ENCODE data around the gene DNAH1. TPM values are rescaled to one million over a fixed set of nuclear protein-coding genes. Genes with fewer than 3 reads are reported as not detected.
"Not testable (repeated sequence)": the region's sequence is repeated elsewhere in the genome, so short reads cannot be mapped to it uniquely, and the experiment has no call there.

DNAH1 gene
- 10 to 100 TPM; 40.0 to 49.1 TPM for total RNA-seq
- polyA plus RNA-seq (ENCODE audit: insufficient read depth, low read depth, low replicate concordance), result 50.4 TPM
- long read RNA-seq, donor 1, result 0 reads
- long read RNA-seq, donor 2, result 0 reads

- Histone ChIP-seq H3K27me3 (no peaks in the 10 kb centered on the region), H3K9me3 (no peaks in the 10 kb centered on the region), H3K36me3 (ENCODE audit: low read depth, missing control alignments) (no peaks in the 10 kb centered on the region), H3K4me3 (no peak within 1 kb of the TSS), H3K4me1 (peaks cover 2% of the 10 kb centered on the region), H3K27ac (no peak within 1 kb of the TSS)
- no peak for TF ChIP-seq CTCF (IDR thresholded peaks at IDR 0.05)
- TF ChIP-seq POLR2A (IDR thresholded peaks at IDR 0.05), result no peak
- DNase-seq, result no peak
- intact Hi-C loops (cut with DNase I; ENCODE audit: low total_unique reads), result no loop called here
- 94 to 97% methylated on average over 3 of the region's 3 CpGs for WGBS, 2 donors
These were observed at the start of gene DNAH1 for GRCh38 chr3:52315977-52316764. TSS of gene DNAH1 (plus strand) at chr3:52316319. CDS start at chr3:52322443, 6,124 bp downstream.

GRCh38 chr3:52268036-52268435 lies 48.1 kb upstream of the DNAH1 start:
- TF ChIP-seq POLR2A (IDR thresholded peaks at IDR 0.05) (no peak), CTCF (IDR thresholded peaks at IDR 0.05) (no peak)
- WGBS, 2 donors, result 80 to 84% methylated on average over 7 of the region's 7 CpGs
- Histone ChIP-seq H3K27me3 (no peaks in the 10 kb centered on the region), H3K9me3 (no peaks in the 10 kb centered on the region), H3K4me1 (peaks cover 35% of the 10 kb centered on the region), H3K36me3 (ENCODE audit: low read depth, missing control alignments) (no peaks in the 10 kb centered on the region), H3K27ac (no peak overlapping the region), H3K4me3 (no peak overlapping the region)
- no peak for DNase-seq
- intact Hi-C loops (cut with DNase I; ENCODE audit: low total_unique reads), result no loop called here

- Histone ChIP-seq H3K27ac (peak overlapping the region in 1 of 2 donors; percentile 47), H3K4me3 (no peak overlapping the region), H3K27me3 (no peaks in the 10 kb centered on the region), H3K9me3 (no peaks in the 10 kb centered on the region), H3K36me3 (ENCODE audit: low read depth, missing control alignments) (peaks cover 4% of the 10 kb centered on the region), H3K4me1 (peaks cover 40% of the 10 kb centered on the region)
- intact Hi-C loops (cut with DNase I; ENCODE audit: low total_unique reads), result no loop called here
- DNase-seq, result no peak
- TF ChIP-seq POLR2A (IDR thresholded peaks at IDR 0.05) (no peak), CTCF (IDR thresholded peaks at IDR 0.05) (no peak)
- 32 to 50% methylated on average over 3 of the region's 3 CpGs for WGBS, 2 donors
These were observed 46.3 kb upstream of the DNAH1 start for GRCh38 chr3:52269776-52270175.

GRCh38 chr3:52270252-52270754 lies 45.8 kb upstream of the DNAH1 start:
- Histone ChIP-seq H3K4me1 (peaks cover 41% of the 10 kb centered on the region), H3K9me3 (no peaks in the 10 kb centered on the region), H3K36me3 (ENCODE audit: low read depth, missing control alignments) (peaks cover 4% of the 10 kb centered on the region), H3K27me3 (no peaks in the 10 kb centered on the region), H3K27ac (peak overlapping the region in 1 of 2 donors; percentile 47), H3K4me3 (no peak overlapping the region)
- DNase-seq, result no peak
- 21 to 59% methylated on average over 9 of the region's 9 CpGs for WGBS, 2 donors
- TF ChIP-seq POLR2A (IDR thresholded peaks at IDR 0.05) (no peak), CTCF (IDR thresholded peaks at IDR 0.05) (no peak)
- intact Hi-C loops (cut with DNase I; ENCODE audit: low total_unique reads), result no loop called here

GRCh38 chr3:52272172-52272571 lies 43.9 kb upstream of the DNAH1 start:
- H3K4me3 ChIP-seq; H3K27me3 ChIP-seq; H3K9me3 ChIP-seq; H3K36me3 ChIP-seq (ENCODE audit: low read depth, missing control alignments); H3K27ac ChIP-seq; DNase-seq; intact Hi-C loops (cut with DNase I; ENCODE audit: low total_unique reads): not testable (repeated sequence)
- 87% methylated on average over 8 to 9 of the region's 9 CpGs for WGBS, 2 donors
- peaks cover 55% of the 10 kb centered on the region for H3K4me1 ChIP-seq

All from testis (tissue), 5 donors.